ENCODE data around the gene PRICKLE1.

DNA sequence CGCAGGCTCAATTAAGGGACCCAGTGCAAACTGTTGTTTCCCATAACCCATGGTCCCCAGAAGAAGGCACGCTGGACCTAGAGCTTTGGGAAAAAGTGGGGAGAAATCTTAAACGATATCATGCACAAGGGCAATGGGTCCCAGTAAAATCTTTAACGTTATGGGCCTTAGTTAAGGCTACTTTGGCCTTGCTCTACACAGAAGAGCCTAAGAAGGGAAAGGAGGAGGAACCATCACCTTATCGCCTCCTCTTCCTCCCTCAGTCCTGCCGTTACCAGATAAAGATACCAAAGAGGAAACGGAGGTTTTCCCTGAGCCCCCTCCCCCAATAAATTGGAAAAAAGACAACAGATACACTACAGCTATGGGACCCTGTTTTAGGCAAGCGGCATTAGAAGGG, 146.7 kb downstream of the PRICKLE1 start:
- TF ChIP-seq GATA2 (IDR thresholded peaks at IDR 0.05; ENCODE audit: low read depth, low read length) (no peak), GATA3 (IDR thresholded peaks at IDR 0.05; ENCODE audit: low read depth, low read length) (no peak)

All from SH-SY5Y (cell line).